ENCODE measurements around the gene RGS14.

RGS14 gene

GRCh38 chr5:177382423-177383029 is 24.8 kb downstream of the RGS14 start:
- Mint-ChIP-seq H3K4me1 (ENCODE audit: low read depth) (peaks cover 32% of the 10 kb centered on the region), H3K36me3 (ENCODE audit: low read depth) (no peaks in the 10 kb centered on the region), H3K4me3 (no peak overlapping the region), H3K27ac (no peak overlapping the region), H3K27me3 (peaks cover 62% of the 10 kb centered on the region), H3K9me3 (no peaks in the 10 kb centered on the region)
- intact Hi-C loops (cut with micrococcal nuclease), result no loop called here

GRCh38 chr5:177383181-177383580 is 25.5 kb downstream of the RGS14 start:
- H3K4me3 Mint-ChIP-seq, result no peak overlapping the region
- H3K9me3 Mint-ChIP-seq, result no peaks in the 10 kb centered on the region
- intact Hi-C loops (cut with micrococcal nuclease), result no loop called here
- no peaks in the 10 kb centered on the region for H3K36me3 Mint-ChIP-seq (ENCODE audit: low read depth)
- H3K27me3 Mint-ChIP-seq, result peaks cover 55% of the 10 kb centered on the region
- H3K4me1 Mint-ChIP-seq (ENCODE audit: low read depth), result peaks cover 35% of the 10 kb centered on the region
- no peak overlapping the region for H3K27ac Mint-ChIP-seq

- Mint-ChIP-seq H3K4me3 (no peak within 1 kb of the TSS), H3K4me1 (ENCODE audit: low read depth) (peaks cover 40% of the 10 kb centered on the region), H3K27ac (no peak within 1 kb of the TSS)
Measured at GRCh38 chr5:177384134-177384533, 26.4 kb downstream of the RGS14 start, which contains the start of gene SLC34A1. Gene SLC34A1, plus strand, starts transcription at chr5:177384434. Its CDS starts 1,308 bp downstream, at chr5:177385742.

GRCh38 chr5:177385720-177386119 is 28.0 kb downstream of the RGS14 start:
- Mint-ChIP-seq H3K9me3 (no peaks in the 10 kb centered on the region), H3K36me3 (ENCODE audit: low read depth) (no peaks in the 10 kb centered on the region), H3K4me1 (ENCODE audit: low read depth) (peaks cover 43% of the 10 kb centered on the region), H3K27me3 (peaks cover 50% of the 10 kb centered on the region), H3K27ac (no peak overlapping the region), H3K4me3 (no peak overlapping the region)
- intact Hi-C loops (cut with micrococcal nuclease), result loop anchor here (5.0 kb wide), 1 partner anchor 68 kb away; no protein-coding TSS in a partner anchor

More at GRCh38 chr5:177384134-177384533, 26.4 kb downstream of the RGS14 start, which contains the start of gene SLC34A1:
- peaks cover 54% of the 10 kb centered on the region for H3K27me3 Mint-ChIP-seq
- H3K9me3 Mint-ChIP-seq, result no peaks in the 10 kb centered on the region
- H3K36me3 Mint-ChIP-seq (ENCODE audit: low read depth), result no peaks in the 10 kb centered on the region
- intact Hi-C loops (cut with micrococcal nuclease), result no loop called here

GRCh38 chr5:177386542-177386941 is 28.8 kb downstream of the RGS14 start:
- H3K4me3 Mint-ChIP-seq, result no peak overlapping the region
- intact Hi-C loops (cut with micrococcal nuclease), result loop anchor here (5.0 kb wide), 1 partner anchor 69 kb away; no protein-coding TSS in a partner anchor
- H3K9me3 Mint-ChIP-seq, result no peaks in the 10 kb centered on the region
- peaks cover 50% of the 10 kb centered on the region for H3K4me1 Mint-ChIP-seq (ENCODE audit: low read depth)
- H3K27ac Mint-ChIP-seq, result no peak overlapping the region
- no peaks in the 10 kb centered on the region for H3K36me3 Mint-ChIP-seq (ENCODE audit: low read depth)
- H3K27me3 Mint-ChIP-seq, result peaks cover 48% of the 10 kb centered on the region

GRCh38 chr5:177387405-177387804 is 29.7 kb downstream of the RGS14 start:
- Mint-ChIP-seq H3K36me3 (ENCODE audit: low read depth) (no peaks in the 10 kb centered on the region), H3K4me1 (ENCODE audit: low read depth) (peaks cover 47% of the 10 kb centered on the region), H3K4me3 (no peak overlapping the region), H3K9me3 (no peaks in the 10 kb centered on the region), H3K27me3 (peaks cover 45% of the 10 kb centered on the region), H3K27ac (no peak overlapping the region)
- intact Hi-C loops (cut with micrococcal nuclease), result loop anchor here (5.0 kb wide), 1 partner anchor 70 kb away; no protein-coding TSS in a partner anchor

- Mint-ChIP-seq H3K4me3 (no peak overlapping the region), H3K36me3 (ENCODE audit: low read depth) (no peaks in the 10 kb centered on the region), H3K4me1 (ENCODE audit: low read depth) (peaks cover 52% of the 10 kb centered on the region), H3K27ac (peak overlapping the region; percentile 85), H3K9me3 (no peaks in the 10 kb centered on the region), H3K27me3 (peaks cover 34% of the 10 kb centered on the region)
- intact Hi-C loops (cut with micrococcal nuclease), result loop anchor here (5.0 kb wide), 1 partner anchor 71 kb away; no protein-coding TSS in a partner anchor
Measured at GRCh38 chr5:177388521-177389052, 30.9 kb downstream of the RGS14 start.

GRCh38 chr5:177389241-177390169 is 31.8 kb downstream of the RGS14 start:
- peak overlapping the region; percentile 33 for H3K4me3 Mint-ChIP-seq
- H3K4me1 Mint-ChIP-seq (ENCODE audit: low read depth), result peaks cover 60% of the 10 kb centered on the region
- H3K9me3 Mint-ChIP-seq, result no peaks in the 10 kb centered on the region
- intact Hi-C loops (cut with micrococcal nuclease), result loop anchor here (1.0 to 5.0 kb wide), 3 partner anchors 65 to 108 kb away; partner anchors contain the start of gene PDLIM7
- H3K36me3 Mint-ChIP-seq (ENCODE audit: low read depth), result no peaks in the 10 kb centered on the region
- peak overlapping the region; percentile 85 for H3K27ac Mint-ChIP-seq
- peaks cover 26% of the 10 kb centered on the region for H3K27me3 Mint-ChIP-seq

GRCh38 chr5:177390363-177391300 is 32.9 kb downstream of the RGS14 start:
- H3K4me3 Mint-ChIP-seq, result no peak overlapping the region
- peaks cover 18% of the 10 kb centered on the region for H3K27me3 Mint-ChIP-seq
- H3K27ac Mint-ChIP-seq, result peak overlapping the region; percentile 85
- H3K4me1 Mint-ChIP-seq (ENCODE audit: low read depth), result peaks cover 54% of the 10 kb centered on the region
- no peaks in the 10 kb centered on the region for H3K36me3 Mint-ChIP-seq (ENCODE audit: low read depth)
- intact Hi-C loops (cut with micrococcal nuclease), result loop anchor here (1.0 to 5.0 kb wide), 2 partner anchors 64 to 107 kb away; partner anchors contain the start of gene PDLIM7
- no peaks in the 10 kb centered on the region for H3K9me3 Mint-ChIP-seq

GRCh38 chr5:177392765-177393164 is 35.0 kb downstream of the RGS14 start:
- no peaks in the 10 kb centered on the region for H3K9me3 Mint-ChIP-seq
- peaks cover 22% of the 10 kb centered on the region for H3K27me3 Mint-ChIP-seq
- peaks cover 58% of the 10 kb centered on the region for H3K4me1 Mint-ChIP-seq (ENCODE audit: low read depth)
- H3K36me3 Mint-ChIP-seq (ENCODE audit: low read depth), result no peaks in the 10 kb centered on the region
- H3K27ac Mint-ChIP-seq, result peak overlapping the region; percentile 7
- intact Hi-C loops (cut with micrococcal nuclease), result loop anchor here (5.0 kb wide), 1 partner anchor 105 kb away; the partner anchor contains the start of gene PDLIM7
- no peak overlapping the region for H3K4me3 Mint-ChIP-seq

GRCh38 chr5:177393206-177393765 is 35.6 kb downstream of the RGS14 start:
- intact Hi-C loops (cut with micrococcal nuclease), result loop anchor here (5.0 kb wide), 1 partner anchor 104 kb away; the partner anchor contains the start of gene PDLIM7
- Mint-ChIP-seq H3K4me3 (no peak overlapping the region), H3K27ac (peak overlapping the region; percentile 7), H3K4me1 (ENCODE audit: low read depth) (peaks cover 54% of the 10 kb centered on the region), H3K36me3 (ENCODE audit: low read depth) (no peaks in the 10 kb centered on the region), H3K27me3 (peaks cover 27% of the 10 kb centered on the region), H3K9me3 (no peaks in the 10 kb centered on the region)

- Mint-ChIP-seq H3K27me3 (peaks cover 34% of the 10 kb centered on the region), H3K9me3 (no peaks in the 10 kb centered on the region), H3K4me1 (ENCODE audit: low read depth) (peaks cover 47% of the 10 kb centered on the region), H3K36me3 (ENCODE audit: low read depth) (no peaks in the 10 kb centered on the region), H3K27ac (no peak overlapping the region), H3K4me3 (no peak overlapping the region)
- intact Hi-C loops (cut with micrococcal nuclease), result loop anchor here (5.0 kb wide), 1 partner anchor 103 kb away; the partner anchor contains the start of gene PDLIM7
Measured at GRCh38 chr5:177393990-177394389, 36.3 kb downstream of the RGS14 start.

Measured in dendritic cell treated with granulocyte-macrophage colony-stimulating factor and Interleukin-4, amounts not matched to agents 40 ng/mL and 50 ng/mL, for 4 days (primary cell).